Fibroblast of lung (primary cell): ENCODE measurements around the gene HRH1. TPM values are rescaled to one million over a fixed set of nuclear protein-coding genes. Genes with fewer than 3 reads are reported as not detected.
"Not testable (repeated sequence)": the region's sequence is repeated elsewhere in the genome, so short reads cannot be mapped to it uniquely, and the experiment has no call there.

Source experiments
- DNase-seq, 2 donors: peaks; one replicate each; pipeline versions ENCODE4 v3.0.0 to v3.0.0-alpha.2; 2010; ENCODE audit warnings: low read depth in 2 of 2
- H2AFZ ChIP-seq: 2 replicates; pipeline ENCODE4 v1.5.1; 2012; ENCODE audit warnings: low read length, control low read depth, inconsistent platforms
- H3K27ac ChIP-seq: 2 replicates; pipeline ENCODE4 v1.5.1; 2011; ENCODE audit warnings: low read length, control low read depth; ENCODE audit not compliant: insufficient read depth
- H3K27me3 ChIP-seq: 2 replicates; pipeline ENCODE4 v1.5.1; 2011; ENCODE audit warnings: mild to moderate bottlenecking, low read length; ENCODE audit not compliant: control insufficient read depth, insufficient read depth
- H3K36me3 ChIP-seq: 2 replicates; pipeline ENCODE4 v1.5.1; 2011; ENCODE audit warnings: low read length; ENCODE audit not compliant: control insufficient read depth, insufficient read depth
- H3K4me1 ChIP-seq: 2 replicates; pipeline ENCODE4 v1.5.1; 2011; ENCODE audit warnings: low read length; ENCODE audit not compliant: control insufficient read depth, insufficient read depth; ENCODE audit errors: extremely low read depth
- H3K4me2 ChIP-seq: 2 replicates; pipeline ENCODE4 v1.5.1; 2011; ENCODE audit warnings: low read length, control low read depth; ENCODE audit not compliant: insufficient read depth; ENCODE audit errors: extremely low read depth
- H3K4me3 ChIP-seq, 4 experiments: fragments of 200-600 bp in 1 of 4; sonication (generic) in 1 of 4; replicated peaks in 1 of 4; 2 replicates each; pipeline ENCODE4 v1.5.1; 2011 to 2016; ENCODE audit warnings: low read length in 4 of 4, low read depth in 3 of 4, mild to moderate bottlenecking in 3 of 4, control low read depth in 2 of 4, inconsistent platforms in 1 of 4, mixed read lengths in 1 of 4; ENCODE audit not compliant: insufficient read depth in 1 of 4; ENCODE audit errors: control extremely low read depth in 1 of 4
- H3K79me2 ChIP-seq: 2 replicates; pipeline ENCODE4 v1.5.1; 2012; ENCODE audit warnings: mild to moderate bottlenecking, low read length, inconsistent platforms; ENCODE audit not compliant: control insufficient read depth, insufficient read depth
- H3K9ac ChIP-seq: 2 replicates; pipeline ENCODE4 v1.5.1; 2011; ENCODE audit warnings: mild to moderate bottlenecking, low read length, control low read depth; ENCODE audit not compliant: insufficient read depth
- H3K9me3 ChIP-seq: 2 replicates; pipeline ENCODE4 v1.5.1; 2012; ENCODE audit warnings: low read depth, low read length; ENCODE audit not compliant: control insufficient read depth, insufficient read depth
- H4K20me1 ChIP-seq: 2 replicates; pipeline ENCODE4 v1.5.1; 2011; ENCODE audit warnings: low read length; ENCODE audit not compliant: control insufficient read depth, insufficient read depth; ENCODE audit errors: extremely low read depth
- CTCF ChIP-seq, 2 donors: IDR thresholded peaks in 1 of 2; conservative IDR thresholded peaks in 1 of 2; 1 replicate in 1 of 2; 2 replicates in 1 of 2; pipeline ENCODE4 v1.5.1; 2011 to 2012; ENCODE audit warnings: low read length in 2 of 2, control low read depth in 1 of 2, inconsistent platforms in 1 of 2, low read depth in 1 of 2, mild to moderate bottlenecking in 1 of 2
- EZH2 ChIP-seq: IDR thresholded peaks from 2 replicates; pipeline ENCODE4 v1.5.1; 2012; ENCODE audit warnings: low read length, control low read depth, mild to moderate bottlenecking; ENCODE audit errors: missing control alignments
- polyA plus RNA-seq, 2 donors: library from polyadenylated mRNA; depleted of rRNA in 1 of 2; stranded (reverse) in 1 of 2; unstranded in 1 of 2; fragments of >200 nt; gene quantifications; 2 replicates each; pipeline ENCODE4 v1.2.1, GENCODE V29; 2011 to 2012; ENCODE audit warnings: missing spikeins in 1 of 2
- total RNA-seq: library from RNA; depleted of rRNA; stranded (reverse); fragments of >200 nt; gene quantifications from 2 replicates; pipeline ENCODE4 v1.2.1, GENCODE V29; 2014

Gene HRH1
- total and polyA plus RNA-seq, 2 donors (not counting 1 experiment from before 2014, with no cell fraction given): 12.6 to 30.6 TPM

GRCh38 chr3:11203961-11204360, 49.7 kb downstream of the HRH1 start:
- H3K79me2 ChIP-seq: peaks cover 5% of the 10 kb centered on the region
- no peak overlapping the region for H3K27ac ChIP-seq
- no peak overlapping the region for H3K4me2 ChIP-seq
- H3K4me3 ChIP-seq: no peak overlapping the region
- no peaks in the 10 kb centered on the region for H3K9me3 ChIP-seq
- no peak for DNase-seq
- H4K20me1 ChIP-seq: no peaks in the 10 kb centered on the region
- H3K36me3 ChIP-seq: no peaks in the 10 kb centered on the region
- no peaks in the 10 kb centered on the region for H3K27me3 ChIP-seq
- TF ChIP-seq EZH2: no peak
- peaks cover 17% of the 10 kb centered on the region for H3K4me1 ChIP-seq
- H3K9ac ChIP-seq: no peak overlapping the region
- no peak overlapping the region for H2AFZ ChIP-seq

GRCh38 chr3:11204697-11205348, 50.5 kb downstream of the HRH1 start:
- Histone ChIP-seq H3K9ac (no peak overlapping the region), H3K4me2 (no peak overlapping the region), H3K27me3 (no peaks in the 10 kb centered on the region), H3K27ac (no peak overlapping the region), H3K79me2 (peaks cover 5% of the 10 kb centered on the region), H4K20me1 (no peaks in the 10 kb centered on the region), H2AFZ (no peak overlapping the region), H3K4me3 (no peak overlapping the region), H3K4me1 (peaks cover 17% of the 10 kb centered on the region), H3K9me3 (no peaks in the 10 kb centered on the region), H3K36me3 (no peaks in the 10 kb centered on the region)
- DNase-seq: peak in 1 of 2 donors; percentile 61
- TF ChIP-seq CTCF (conservative IDR thresholded peaks at IDR 0.05 in 1 of 2, IDR thresholded peaks at IDR 0.05 in 1 of 2; ENCODE audit: low read depth in 1 of 2, low read length in 2 of 2) (no peak), EZH2 (no peak)

GRCh38 chr3:11205881-11206280, 51.6 kb downstream of the HRH1 start:
- H3K27me3 ChIP-seq, H3K79me2 ChIP-seq, H3K9me3 ChIP-seq, H3K4me2 ChIP-seq, H4K20me1 ChIP-seq, H2AFZ ChIP-seq, H3K4me3 ChIP-seq, H3K36me3 ChIP-seq, H3K27ac ChIP-seq, H3K9ac ChIP-seq: not testable (repeated sequence)
- H3K4me1 ChIP-seq: peaks cover 13% of the 10 kb centered on the region
- DNase-seq: peak in 1 of 2 donors; percentile 61
- peak; percentile 5 to 33 for TF ChIP-seq CTCF (conservative IDR thresholded peaks at IDR 0.05 in 1 of 2, IDR thresholded peaks at IDR 0.05 in 1 of 2; ENCODE audit: low read depth in 1 of 2, low read length in 2 of 2)
